Right lung (tissue), 5 donors: ENCODE measurements around the gene RRAD. TPM values are rescaled to one million over a fixed set of nuclear protein-coding genes. Genes with fewer than 3 reads are reported as not detected.
"Not testable (repeated sequence)": the region's sequence is repeated elsewhere in the genome, so short reads cannot be mapped to it uniquely, and the experiment has no call there.

Experiments
- DNase-seq, 2 donors: peaks; one replicate each; pipeline ENCODE4 v3.0.0-alpha.2; 2013
- polyA plus RNA-seq, 5 donors: library from polyadenylated mRNA; unstranded; fragments of 120-200 nt; gene quantifications; one replicate each; pipeline versions ENCODE4 v1.2.1 to v1.2.3, GENCODE V29; 2013; ENCODE audit warnings: inconsistent platforms in 1 of 5, low replicate concordance in 1 of 5; ENCODE audit not compliant: insufficient read length in 5 of 5, insufficient read depth in 1 of 5

Gene RRAD
- polyA plus RNA-seq, 5 donors: 6.7 to 10.7 (median 9.6) TPM

DNA sequence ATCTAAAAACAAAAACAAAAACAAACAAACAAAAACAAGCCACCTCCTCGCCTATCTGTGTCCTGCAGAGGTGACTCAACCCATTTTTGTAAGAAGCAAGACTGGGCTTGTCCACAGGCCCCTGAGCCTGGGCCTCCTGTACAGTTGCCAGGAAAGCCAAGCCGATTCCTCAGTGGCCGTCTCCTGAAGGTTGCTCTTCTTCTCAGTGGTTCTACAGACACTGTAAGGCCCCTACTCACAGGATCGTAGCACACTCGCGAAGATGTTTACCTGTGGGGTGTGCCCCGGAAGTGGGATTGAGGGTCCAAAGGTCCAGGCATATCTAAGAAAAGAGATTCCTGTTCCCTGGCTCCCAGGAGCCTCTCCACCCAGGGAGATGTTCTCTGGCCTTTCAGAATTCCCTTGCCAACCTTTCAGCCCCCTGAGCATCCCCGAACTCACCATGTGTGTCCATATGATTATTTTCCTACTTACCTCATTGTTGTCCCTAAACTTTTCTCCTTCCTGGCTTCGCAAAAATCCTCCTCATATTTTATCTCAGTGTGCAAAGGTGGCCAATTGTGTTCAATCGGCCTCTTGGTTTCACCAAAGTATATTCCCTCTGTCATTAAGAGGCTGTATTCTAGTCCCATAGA is 28.2 kb upstream of the RRAD start:
- no peak for DNase-seq

DNA sequence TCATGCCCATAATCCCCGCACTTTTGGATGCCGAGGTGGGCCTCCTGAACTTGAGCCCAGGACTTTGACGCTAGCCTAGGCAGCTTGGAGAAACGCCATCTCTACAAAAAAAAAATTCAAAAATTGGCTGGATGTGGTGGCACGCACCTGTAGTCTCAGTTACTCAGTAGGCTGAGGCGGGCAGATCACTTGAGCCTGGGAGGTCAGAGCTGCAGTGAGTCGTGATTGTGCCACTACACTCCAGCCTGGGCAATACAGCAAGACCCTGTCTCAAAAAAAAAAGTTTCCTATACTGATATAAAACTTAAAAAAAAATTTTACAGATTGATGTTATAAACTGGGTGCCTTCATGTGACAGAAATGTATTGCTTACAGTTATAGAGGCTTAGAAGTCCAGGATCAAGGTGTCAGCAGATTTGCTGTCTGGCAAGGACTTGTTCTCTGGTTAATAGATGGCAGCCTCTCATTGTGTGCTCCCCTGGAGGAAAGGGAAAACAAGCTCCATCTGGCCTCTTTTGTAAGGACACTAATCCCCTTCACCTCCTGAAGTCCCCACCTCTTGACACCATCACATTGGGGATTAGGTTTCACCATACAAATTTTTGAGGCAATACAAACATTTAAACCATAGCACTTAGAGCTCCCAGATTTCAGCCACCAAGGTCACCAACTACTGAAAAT is 27.2 kb upstream of the RRAD start:
- DNase-seq: no peak

DNA sequence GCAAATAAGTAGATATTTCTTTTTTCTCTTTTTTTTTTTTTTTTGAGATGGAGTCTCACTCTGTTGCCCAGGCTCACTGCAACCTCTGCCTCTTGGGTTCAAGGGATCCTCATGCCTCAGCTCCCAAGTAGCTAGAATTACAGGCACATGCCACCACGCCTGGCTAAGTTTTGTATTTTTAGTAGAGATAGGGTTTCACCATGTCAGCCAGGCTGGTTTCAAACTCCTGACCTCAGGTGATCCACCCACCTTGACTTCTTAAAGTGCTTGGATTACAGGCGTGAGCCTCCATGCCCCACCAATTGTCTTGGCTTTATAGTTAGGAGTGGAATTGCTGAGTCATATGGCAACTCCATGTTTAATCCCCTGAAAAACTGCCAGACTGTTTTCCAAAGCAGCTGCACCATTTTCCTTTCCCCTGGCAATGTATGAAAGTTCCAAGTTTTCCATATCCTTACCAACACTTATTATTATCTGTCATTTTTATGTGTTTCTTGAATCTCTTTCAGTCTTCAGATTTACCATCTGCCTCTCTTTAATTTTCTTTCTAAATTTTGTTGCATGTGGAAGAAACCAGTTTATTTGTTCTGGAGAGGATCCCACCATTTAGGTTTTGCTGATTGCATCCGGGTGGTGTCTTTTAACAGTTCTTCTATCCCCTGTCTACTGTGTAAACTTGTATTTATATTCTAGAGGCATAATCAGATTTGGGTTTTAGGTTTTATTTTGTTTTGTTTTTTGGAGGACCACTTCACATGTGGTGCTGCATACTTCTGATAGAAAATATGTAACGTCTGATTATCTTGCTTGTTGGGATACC is 25.8 kb upstream of the RRAD start:
- no peak for DNase-seq

DNA sequence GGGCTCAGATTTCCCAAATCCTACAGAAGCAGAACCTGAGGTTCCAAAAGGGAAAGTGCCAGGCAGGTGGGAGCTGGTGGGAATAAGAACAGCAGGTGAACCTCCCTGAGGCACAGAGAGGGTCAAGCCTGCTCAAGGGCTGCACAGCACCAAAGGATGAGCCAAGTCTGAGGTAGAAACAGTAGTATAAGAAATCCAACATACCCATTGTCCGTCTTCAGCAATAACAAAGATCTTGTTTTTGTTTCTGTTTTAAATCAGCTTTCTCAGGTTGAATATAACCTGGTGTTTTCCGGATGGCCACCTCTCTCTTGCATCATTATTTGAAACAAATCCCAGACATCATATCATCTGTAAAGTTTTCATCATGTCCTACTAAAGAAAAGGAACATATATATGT is 25.1 kb upstream of the RRAD start:
- DNase-seq: no peak

DNA sequence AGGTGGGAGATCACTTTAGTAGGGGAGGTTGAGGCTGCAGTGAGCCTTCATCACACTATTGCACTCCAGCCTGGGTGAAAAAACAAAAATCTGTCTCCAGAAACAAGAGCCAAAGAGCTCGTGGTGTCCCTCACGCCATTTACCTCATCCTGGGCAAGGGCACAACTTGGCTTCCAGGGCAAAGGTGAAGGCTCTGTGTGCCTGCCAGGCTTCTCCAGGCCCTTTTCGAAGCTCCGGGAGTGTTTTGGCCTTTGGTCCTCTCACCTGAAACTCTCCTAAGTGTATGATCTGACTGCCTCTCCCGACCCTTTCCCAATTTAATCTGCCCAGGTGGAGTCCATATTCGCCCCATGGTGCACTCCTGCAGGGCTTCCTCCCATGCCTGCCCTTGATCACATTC is 24.1 kb upstream of the RRAD start:
- DNase-seq: no peak

DNA sequence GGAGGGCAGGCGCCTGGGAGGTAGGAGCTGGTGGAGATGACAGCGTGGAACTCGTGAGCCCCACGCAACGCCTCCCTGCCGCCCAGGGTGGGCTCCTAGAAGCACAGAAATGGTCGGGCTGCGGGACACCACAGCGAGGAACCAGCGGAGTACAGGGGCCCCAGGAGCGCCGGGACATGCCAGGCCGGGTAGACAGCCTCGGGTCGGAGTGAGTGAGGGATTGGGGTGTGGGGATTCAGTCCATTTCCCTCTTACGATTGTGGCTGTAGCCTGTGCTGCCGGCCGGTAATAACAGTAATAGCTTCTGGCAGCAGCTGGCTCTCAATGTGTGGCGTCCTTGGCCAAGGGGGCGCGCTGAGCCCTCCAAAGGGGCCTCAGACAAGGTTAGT is 23.5 kb upstream of the RRAD start:
- no peak for DNase-seq

DNA sequence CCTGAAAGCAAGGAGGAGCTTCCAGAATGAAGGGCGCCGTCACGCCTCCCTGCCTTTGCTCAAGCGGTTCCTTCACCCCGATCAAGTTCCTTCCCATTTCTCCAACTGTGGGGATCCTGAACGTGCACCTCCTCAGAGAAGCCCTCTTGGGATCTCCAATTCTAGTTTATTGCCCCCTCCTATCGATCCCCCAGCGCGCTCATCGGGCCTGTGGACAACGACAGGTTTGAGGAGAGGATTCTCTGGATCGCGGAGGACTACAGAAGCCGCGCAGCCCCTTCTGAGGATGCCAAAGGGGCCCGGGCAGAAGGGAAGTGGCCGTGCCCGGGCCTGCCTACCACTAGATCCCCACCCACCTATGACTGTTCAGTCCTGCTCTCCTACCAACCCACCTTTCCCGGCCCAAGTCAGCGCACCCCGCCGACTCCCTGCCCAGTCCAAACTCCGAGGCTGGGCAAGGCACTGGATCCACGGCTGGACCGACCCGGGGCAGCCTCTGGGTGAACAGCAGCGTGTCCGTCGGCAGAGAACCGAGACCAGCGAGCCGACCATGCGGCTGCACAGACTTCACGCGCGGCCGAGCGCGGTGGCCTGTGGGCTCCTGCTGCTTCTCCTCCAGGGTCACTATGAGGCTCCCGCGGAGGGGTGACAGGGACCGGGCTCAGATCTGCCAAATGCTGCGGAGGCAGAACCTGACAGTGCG is 22.9 kb upstream of the RRAD start:
- no peak for DNase-seq

DNA sequence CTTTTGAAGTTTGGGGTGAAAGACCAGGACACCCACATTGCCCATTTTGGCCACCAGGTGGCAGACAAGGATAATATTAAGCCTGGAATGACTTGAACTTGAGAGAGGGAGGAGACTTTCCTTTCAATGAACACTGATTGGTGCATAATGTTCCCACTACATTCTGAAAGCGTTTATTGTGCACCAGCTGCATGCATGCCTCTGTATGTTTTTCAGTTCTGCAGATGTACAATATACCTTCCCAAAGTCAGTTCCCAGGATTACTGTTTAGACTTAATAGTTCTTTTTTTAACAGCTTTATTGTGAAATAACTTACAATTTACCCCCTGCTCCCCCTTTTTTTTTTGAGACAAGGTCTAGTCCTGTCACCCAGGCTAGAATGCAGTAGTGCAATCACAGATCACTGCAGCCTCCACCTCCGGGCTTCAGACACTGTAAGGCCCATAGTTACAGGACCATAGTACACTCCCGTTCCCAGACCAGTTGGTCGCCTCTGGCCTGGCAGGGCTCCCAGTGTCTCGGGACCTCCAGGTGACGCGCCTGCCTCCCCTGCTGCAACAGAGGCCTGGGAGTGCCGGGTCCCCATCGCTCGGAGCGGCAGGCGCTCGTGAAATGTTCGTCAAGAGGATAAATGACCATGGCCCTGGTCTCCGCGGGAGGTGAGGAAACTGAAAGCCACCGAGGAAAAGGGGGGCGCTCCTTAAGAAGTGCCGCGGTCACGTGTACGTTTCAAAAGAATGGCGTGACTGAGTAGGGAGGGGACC is 22.1 kb upstream of the RRAD start:
- peak; percentile 61 to 74 for DNase-seq

DNA sequence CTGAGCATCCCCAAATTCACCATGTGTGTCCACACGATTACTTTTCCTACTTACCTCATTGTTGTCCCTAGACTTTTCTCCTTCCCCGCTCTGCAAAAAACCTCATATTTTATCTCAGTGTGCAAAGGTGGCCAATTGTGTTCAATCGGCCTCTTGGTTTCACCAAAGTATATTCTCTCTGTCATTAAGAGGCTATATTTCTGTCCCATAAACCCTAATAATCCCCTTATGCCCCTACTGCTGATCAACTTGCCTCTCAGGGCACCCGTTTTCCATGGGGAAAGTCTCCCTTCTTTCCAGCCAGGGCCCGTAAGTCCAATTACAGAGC is 21.6 kb upstream of the RRAD start:
- DNase-seq: no peak

DNA sequence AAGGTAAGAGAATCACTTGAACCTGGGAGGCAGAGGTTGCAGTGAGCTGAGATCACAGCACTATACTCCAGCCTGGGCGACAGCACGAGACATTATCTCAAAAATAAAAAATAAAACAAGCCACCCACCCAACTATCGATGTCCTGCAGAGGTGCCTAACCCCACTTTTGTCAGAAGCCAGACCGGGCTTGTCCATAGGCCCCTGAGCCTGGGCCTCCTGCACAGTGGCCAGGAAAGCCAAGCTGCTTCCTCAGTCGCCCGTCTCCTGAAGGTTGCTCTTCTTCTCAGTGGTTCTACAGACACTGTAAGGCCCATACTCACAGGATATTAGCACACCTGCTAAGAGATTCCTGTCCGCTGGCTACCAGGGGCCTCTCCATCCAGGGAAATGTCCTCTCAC is 21.2 kb upstream of the RRAD start:
- DNase-seq: no peak

DNA sequence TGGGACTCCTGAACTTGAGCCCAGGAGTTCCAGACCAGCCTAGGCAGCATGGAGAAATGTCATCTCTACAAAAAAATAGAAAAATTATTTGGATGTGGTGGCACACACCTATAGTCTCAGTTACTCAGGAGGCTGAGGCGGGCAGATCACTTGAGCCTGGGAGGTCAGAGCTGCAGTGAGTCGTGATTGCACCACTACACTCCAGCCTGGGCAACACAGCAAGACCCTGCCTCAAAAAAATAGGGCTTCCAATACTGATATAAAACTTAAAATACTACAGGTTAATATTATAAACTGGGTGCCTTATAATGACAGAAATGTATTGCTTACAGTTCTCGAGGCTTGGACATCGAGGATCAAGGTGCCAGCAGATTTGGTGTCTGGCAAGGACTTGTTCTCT is 20.6 kb upstream of the RRAD start:
- DNase-seq: no peak

DNA sequence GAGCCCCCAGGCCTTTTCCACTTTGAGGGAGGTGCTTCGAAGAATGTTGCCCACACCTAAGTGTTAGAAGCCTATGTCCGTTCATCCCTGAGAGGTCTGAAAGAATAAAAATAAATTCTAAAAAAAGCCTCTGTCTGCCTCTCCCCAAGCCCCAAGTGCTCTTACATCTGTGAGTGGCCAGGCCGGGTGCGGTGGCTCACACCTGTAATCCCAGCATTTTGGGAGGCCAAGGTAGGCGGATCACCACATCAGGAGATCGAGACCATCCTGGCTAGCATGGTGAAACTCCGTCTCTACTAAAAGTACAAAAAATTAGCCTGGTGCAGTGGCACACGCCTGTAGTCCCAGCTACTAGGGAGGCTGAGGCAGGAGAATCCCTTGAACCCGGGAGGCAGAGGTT is 19.6 kb upstream of the RRAD start:
- DNase-seq: not testable (repeated sequence)

DNA sequence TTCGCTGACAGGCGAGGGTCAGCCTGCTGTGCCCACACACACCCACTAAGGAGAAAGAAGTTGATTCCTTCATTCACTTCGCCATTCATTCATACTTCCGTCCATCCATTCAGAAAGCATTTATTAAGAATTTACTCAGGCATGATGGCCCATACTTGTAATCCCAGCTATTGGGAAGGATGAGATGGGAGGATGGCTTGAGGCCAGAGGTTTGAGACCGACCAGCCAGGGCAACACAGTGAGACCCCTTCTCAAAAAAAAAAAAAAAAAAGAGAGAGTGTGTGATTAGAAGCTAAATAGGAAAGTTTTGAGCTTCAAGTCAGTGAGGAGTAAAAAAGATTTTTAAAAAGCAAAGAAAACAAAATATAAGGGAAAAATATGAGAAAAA is 18.7 kb upstream of the RRAD start:
- DNase-seq: no peak

DNA sequence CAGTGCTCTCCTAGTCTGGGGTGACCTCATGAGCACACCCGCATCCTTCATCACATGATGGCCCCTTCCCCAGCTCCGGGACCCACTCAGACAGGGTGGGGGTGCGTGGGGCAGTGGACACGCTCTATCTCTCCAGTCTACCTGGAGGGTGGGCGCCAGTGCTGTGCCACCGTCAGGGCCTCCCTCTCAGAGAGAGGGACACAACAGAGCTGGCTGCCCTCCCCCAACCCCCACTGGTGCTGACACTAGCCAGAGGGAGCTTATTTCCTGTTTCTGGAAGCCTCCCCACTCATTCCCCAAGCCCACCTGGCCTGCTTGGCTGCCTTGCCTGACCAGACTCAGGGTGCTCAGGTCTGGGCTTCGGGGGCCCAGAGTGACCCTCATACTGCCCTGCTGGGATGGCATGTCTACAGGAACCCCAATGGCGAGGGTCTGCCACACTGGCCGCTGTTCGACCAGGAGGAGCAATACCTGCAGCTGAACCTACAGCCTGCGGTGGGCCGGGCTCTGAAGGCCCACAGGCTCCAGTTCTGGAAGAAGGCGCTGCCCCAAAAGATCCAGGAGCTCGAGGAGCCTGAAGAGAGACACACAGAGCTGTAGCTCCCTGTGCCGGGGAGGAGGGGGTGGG is 18.2 kb upstream of the RRAD start:
- DNase-seq: no peak

DNA sequence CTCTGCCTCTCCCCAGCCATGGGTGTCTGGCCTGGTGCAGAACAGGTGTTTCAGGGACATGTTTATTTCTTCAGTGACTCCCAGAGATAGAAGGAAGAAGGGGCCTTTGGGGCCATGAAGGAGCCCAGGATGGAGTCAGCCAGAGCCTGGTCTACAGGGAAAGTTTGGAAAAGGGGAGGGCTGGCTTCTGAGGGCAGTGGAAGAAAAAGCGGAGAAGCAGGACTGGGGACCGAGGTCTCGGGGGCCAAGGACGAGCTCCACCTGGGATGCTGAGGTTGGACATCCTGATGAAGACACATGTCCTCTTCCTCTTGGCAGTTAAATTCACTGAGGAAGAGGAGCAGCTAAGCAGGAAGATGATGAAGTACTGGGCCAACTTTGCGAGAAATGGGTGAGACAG is 17.6 kb upstream of the RRAD start:
- DNase-seq: no peak

DNA sequence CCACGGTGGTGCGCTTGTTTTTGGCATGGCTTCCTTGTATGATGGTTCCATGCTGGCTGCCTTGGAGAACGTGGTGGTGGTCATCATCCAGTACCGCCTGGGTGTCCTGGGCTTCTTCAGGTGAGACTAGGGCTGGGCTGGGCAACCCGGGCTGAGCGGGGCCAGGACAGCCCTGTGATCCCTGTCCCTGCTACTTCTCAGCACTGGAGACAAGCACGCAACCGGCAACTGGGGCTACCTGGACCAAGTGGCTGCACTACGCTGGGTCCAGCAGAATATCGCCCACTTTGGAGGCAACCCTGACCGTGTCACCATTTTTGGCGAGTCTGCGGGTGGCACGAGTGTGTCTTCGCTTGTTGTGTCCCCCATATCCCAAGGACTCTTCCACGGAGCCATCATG is 14.9 kb upstream of the RRAD start:
- no peak for DNase-seq

DNA sequence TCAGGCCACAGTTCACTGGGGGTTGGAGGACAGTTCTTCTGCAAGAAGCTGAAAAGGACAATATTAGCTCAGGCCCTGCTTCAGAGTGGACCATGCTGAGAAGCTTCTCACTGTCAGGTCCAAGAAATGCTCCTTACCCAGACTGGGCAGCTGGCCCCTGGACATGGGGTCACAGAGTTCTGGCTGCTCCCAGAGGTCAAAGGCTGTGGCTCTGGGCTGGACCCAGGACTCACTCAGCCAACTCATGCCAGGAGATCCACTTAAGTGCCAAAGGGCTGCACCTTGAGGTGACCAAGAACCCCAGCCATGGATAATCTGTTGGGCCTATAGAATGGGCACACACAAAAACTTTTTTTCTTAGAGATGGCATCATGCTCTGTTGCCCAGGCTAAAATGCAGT is 14.0 kb upstream of the RRAD start:
- DNase-seq: no peak

DNA sequence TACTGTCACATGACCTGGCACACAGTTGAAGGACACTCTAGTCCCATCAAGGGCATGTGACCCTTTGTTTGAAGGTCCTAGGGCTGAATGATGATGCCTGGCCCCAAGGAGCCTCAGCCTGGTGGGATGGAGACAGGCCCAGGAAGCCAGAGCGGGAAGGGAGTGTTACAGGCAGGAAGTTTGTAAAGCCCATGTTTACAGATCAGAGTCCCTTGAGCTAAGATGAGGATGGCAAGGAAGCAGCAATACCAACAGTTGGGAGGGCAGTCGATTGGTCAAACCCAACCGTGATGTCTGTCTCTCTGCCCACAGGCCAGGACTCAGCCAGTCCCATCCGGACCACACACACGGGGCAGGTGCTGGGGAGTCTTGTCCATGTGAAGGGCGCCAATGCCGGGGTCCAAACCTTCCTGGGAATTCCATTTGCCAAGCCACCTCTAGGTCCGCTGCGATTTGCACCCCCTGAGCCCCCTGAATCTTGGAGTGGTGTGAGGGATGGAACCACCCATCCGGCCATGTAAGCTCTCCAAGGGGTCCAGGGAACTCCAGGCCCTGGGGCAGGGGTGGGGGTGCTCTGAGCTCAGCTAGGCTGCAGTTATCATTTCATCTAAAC is 12.5 kb upstream of the RRAD start:
- DNase-seq: no peak

DNA sequence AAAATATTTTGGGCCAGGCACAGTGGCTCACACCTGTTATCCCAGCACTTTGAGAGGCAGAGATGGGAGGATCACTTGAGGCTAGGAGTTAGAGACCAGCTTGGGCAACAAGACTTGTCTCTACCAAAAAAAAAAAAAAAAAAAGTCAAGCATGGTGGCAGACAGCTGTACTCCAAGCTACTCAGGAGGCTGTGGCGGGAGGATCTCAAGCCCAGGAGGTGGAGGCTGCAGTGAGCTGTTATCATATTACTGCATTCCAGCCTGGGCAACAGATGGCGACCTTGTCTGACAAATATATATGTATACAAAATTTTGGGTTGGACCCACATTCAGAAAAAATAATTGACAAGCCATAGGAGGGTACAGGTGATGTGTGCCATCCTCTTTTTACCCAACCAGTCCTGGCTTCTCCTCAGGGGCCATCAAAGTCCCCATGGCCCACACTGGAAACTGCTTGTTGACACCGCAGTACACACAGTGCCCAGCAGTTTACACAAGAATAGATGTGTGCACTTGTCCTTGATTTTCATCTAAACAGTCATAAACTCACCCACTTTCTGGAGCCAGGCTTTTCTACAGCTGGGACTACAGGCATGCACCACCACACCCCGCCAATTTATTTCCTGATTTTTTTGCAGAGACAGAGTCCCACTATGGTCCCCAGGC is 11.7 kb upstream of the RRAD start:
- DNase-seq: no peak

DNA sequence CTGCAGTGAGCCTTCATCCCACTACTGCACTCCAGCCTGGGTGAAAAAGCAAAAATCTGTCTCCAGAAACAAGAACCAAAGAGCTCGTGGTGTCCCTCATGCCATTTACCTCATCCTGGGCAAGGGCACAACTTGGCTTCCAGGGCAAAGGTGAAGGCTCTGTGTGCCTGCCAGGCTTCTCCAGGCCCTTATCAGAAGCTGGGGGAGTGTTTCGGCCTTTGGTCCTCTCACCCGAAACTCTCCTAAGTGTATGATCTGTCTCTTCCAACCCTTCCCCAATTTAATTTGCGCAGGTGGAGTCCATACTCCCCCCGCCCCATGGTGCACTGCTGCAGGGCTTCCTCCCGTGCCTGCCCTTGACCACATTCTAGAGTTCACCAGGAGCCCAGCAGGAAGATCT is 11.1 kb upstream of the RRAD start:
- DNase-seq: no peak
